PFSK-1 (cell line): Measurements from ENCODE around the gene PIK3CD.

Experiments
- POLR2AphosphoS5 ChIP-seq: IDR thresholded peaks from 2 replicates; pipeline ENCODE4 v1.6.1; 2012; ENCODE audit warnings: low read depth, mild to moderate bottlenecking, control low read depth, low read length, moderate library complexity
- SIN3A ChIP-seq: IDR thresholded peaks from 2 replicates; pipeline ENCODE4 v1.6.1; 2012; ENCODE audit warnings: mild to moderate bottlenecking, low read length, moderate library complexity, borderline replicate concordance; ENCODE audit not compliant: insufficient read depth
- TAF1 ChIP-seq: IDR thresholded peaks from 2 replicates; pipeline ENCODE4 v1.6.1; 2012; ENCODE audit warnings: low read length, control low read depth, borderline replicate concordance; ENCODE audit not compliant: insufficient read depth

GRCh38 chr1:9631613-9632012 is 19.9 kb upstream of the PIK3CD start:
- TF ChIP-seq POLR2AphosphoS5 (no peak), TAF1 (no peak), SIN3A (no peak)
